ENCODE results near the gene TTLL10. TPM values are rescaled to one million over a fixed set of nuclear protein-coding genes. Genes with fewer than 3 reads are reported as not detected.

Gene TTLL10
- total RNA-seq, 1 experiment from 2014 or later: 0.68 TPM

DNA sequence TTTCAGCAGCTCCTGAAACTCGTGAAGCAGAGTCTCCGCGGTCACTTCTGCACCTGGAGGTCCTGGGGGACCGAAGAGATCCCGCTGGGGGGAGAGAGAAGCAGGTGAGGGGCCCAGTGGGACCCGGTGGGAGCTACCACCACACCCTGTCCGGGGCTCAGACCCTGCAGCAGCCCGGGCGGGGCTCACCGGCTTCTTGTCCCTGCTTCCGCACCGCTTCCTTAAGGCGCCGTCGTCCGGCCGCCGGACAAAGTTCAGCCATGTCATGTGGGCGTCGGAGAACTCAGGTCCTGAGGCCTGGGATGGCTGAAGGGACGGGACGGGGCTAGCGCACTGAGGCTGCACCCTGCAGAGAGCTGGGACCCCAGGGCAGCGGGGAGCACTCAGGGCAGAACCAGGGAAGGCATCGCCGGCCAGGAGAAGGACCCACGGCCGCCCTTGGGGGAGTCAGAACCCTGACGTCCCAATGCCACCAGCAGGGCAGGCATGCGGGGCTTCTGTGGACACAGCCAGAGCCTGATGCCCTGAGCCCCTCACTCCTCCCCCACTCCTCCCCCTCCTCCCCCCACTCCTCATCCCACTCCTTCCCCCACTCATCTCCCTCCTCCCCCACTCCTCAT, 70.6 kb downstream of the TTLL10 start:
- H3K27me3 ChIP-seq (ENCODE audit: insufficient read depth, low read length): no peaks in the 10 kb centered on the region
- no peak overlapping the region for H3T11ph ChIP-seq (ENCODE audit: low read length)
- DNase-seq: no peak
- H3K4me2 ChIP-seq (ENCODE audit: insufficient read depth, insufficient read length, low read length): no peak overlapping the region
- no CpG with 5 or more reads among the region's 30 CpGs for WGBS (ENCODE audit: extremely low coverage, insufficient read length, low lambda C conversion rate)
- no peak overlapping the region for H3K14ac ChIP-seq (ENCODE audit: insufficient read depth, low read length)
- no peaks in the 10 kb centered on the region for H3K9me3 ChIP-seq (ENCODE audit: control insufficient read depth, low read depth, low read length)
- H3K23ac ChIP-seq (ENCODE audit: insufficient read length, low read depth, low read length): no peak overlapping the region
- H2BK20ac ChIP-seq (ENCODE audit: low read depth, low read length, poor library complexity, severe bottlenecking): no peak overlapping the region
- H3K27ac ChIP-seq (ENCODE audit: insufficient read length, low read depth, low read length): no peak overlapping the region
- no peak overlapping the region for H3K9ac ChIP-seq (ENCODE audit: extremely low read depth, insufficient read length, low read length)
- H3K23me2 ChIP-seq (ENCODE audit: insufficient read length, low read depth, low read length, poor library complexity, severe bottlenecking): no peaks in the 10 kb centered on the region
- H2BK15ac ChIP-seq (ENCODE audit: low read depth, low read length): no peak overlapping the region
- H2AK5ac ChIP-seq (ENCODE audit: insufficient read length, low read length): no peak overlapping the region
- no peak overlapping the region for H3K56ac ChIP-seq (ENCODE audit: insufficient read length, low read depth, low read length)
- H2AFZ ChIP-seq (ENCODE audit: low read length): no peak overlapping the region
- no peaks in the 10 kb centered on the region for H3K4me1 ChIP-seq (ENCODE audit: insufficient read depth, low read length)
- Mint-ChIP-seq H3K4me3 (no peak overlapping the region), H3K4me1 (no peaks in the 10 kb centered on the region), H3K36me3 (ENCODE audit: insufficient read depth in 1 of 3, low read depth in 3 of 3) (no peaks in the 10 kb centered on the region), H3K27me3 (ENCODE audit: low read depth) (peaks cover 15% of the 10 kb centered on the region), H3K9me3 (no peaks in the 10 kb centered on the region), H3K27ac (no peak overlapping the region)
- no peaks in the 10 kb centered on the region for H3K79me1 ChIP-seq (ENCODE audit: insufficient read depth, low read depth, low read length, poor library complexity, severe bottlenecking)
- no peaks in the 10 kb centered on the region for H3K79me2 ChIP-seq (ENCODE audit: insufficient read depth, low read length)
- no peak overlapping the region for H2BK5ac ChIP-seq (ENCODE audit: insufficient read length, low read length)
- no peak overlapping the region for H4K8ac ChIP-seq (replicated peaks; ENCODE audit: insufficient read length, low read depth, low read length)
- TF ChIP-seq CTCF (conservative IDR thresholded peaks at IDR 0.05): no peak
- no peaks in the 10 kb centered on the region for H4K20me1 ChIP-seq (ENCODE audit: control insufficient read depth, insufficient read depth, insufficient read length)
- no peak overlapping the region for H4K5ac ChIP-seq (ENCODE audit: insufficient read length, low read depth, low read length)
- no peak overlapping the region for H4K91ac ChIP-seq (ENCODE audit: insufficient read length, low read depth, low read length)
- H3K4ac ChIP-seq (ENCODE audit: low read depth, low read length): no peak overlapping the region
- no peak overlapping the region for H2BK120ac ChIP-seq (ENCODE audit: low read depth, low read length, poor library complexity, severe bottlenecking)
- no peak overlapping the region for H2BK12ac ChIP-seq (ENCODE audit: insufficient read length, low read depth, low read length)
- no peak overlapping the region for H3K18ac ChIP-seq (ENCODE audit: insufficient read length, low read depth, low read length)

All from H9 (cell line).